GM12878 (cell line): ENCODE results near the gene RIMBP2. TPM values are rescaled to one million over a fixed set of nuclear protein-coding genes. Genes with fewer than 3 reads are reported as not detected.

Source experiments
- ATAC-seq: fragments of 200-7000 bp; cut with Tn5 transposase; 3 replicates; pipeline ENCODE4 v1.9.1; 2020; ENCODE audit warnings: mild to moderate bottlenecking, moderate library complexity
- BruUV-seq: library from RNA; stranded (reverse); fragments of 400-500 nt; replicated peaks from 2 replicates; lab custom pipeline; 2021; lab: Mats Ljungman, UMichigan
- CTCF ChIA-PET: fragments of 300-600 bp; sonication (Branson Sonifier 250); formaldehyde crosslinking; extraction: SDS; loops from one replicate; lab custom pipeline; 2021; ENCODE audit warnings: inconsistent platforms; lab: Yijun Ruan, JAX
- POLR2A ChIA-PET: fragments of 350-600 bp; formaldehyde crosslinking; extraction: SDS; loops from one replicate; lab custom pipeline; 2021; ENCODE audit warnings: inconsistent platforms; lab: Charles Lee
- RAD21 ChIA-PET: fragments of 300-600 bp; sonication (Branson Sonifier 250); formaldehyde crosslinking; loops from one replicate; lab custom pipeline; 2023; ENCODE audit warnings: antibody characterized with exemption; ENCODE audit not compliant: unreplicated experiment; lab: Charles Lee
- SMC1A ChIA-PET: fragments of 300-600 bp; sonication (Branson Sonifier 250); formaldehyde crosslinking; loops from one replicate; lab custom pipeline; 2023; ENCODE audit not compliant: unreplicated experiment, uncharacterized antibody; lab: Charles Lee
- DNase-seq: peaks from one replicate; pipeline ENCODE4 v3.0.0-alpha.2; 2011; ENCODE audit warnings: low read depth, low spot score
- FAIRE-seq: peaks from 3 replicates; lab custom pipeline; 2011; peaks lifted over from hg19 to GRCh38; lab: Jason Lieb, UNC
- H2AFZ ChIP-seq: 2 replicates; pipeline ENCODE4 v1.6.0; 2011; ENCODE audit warnings: low read depth, low read length, control low read depth; ENCODE audit not compliant: control insufficient read depth
- H3K27ac ChIP-seq: 2 replicates; pipeline ENCODE4 v1.5.1; 2011; ENCODE audit warnings: control low read depth; ENCODE audit not compliant: control insufficient read depth, insufficient read depth
- H3K27me3 ChIP-seq, 2 experiments: replicated peaks in 1 of 2; 2 replicates each; pipeline versions ENCODE4 v1.6.0 to v1.6.1; 2011; ENCODE audit warnings: low read length in 1 of 2; ENCODE audit not compliant: control insufficient read depth in 2 of 2, insufficient read depth in 2 of 2
- H3K36me3 ChIP-seq, 2 experiments: 2 replicates each; pipeline ENCODE4 v1.5.1; 2011; ENCODE audit warnings: low read length in 1 of 2; ENCODE audit not compliant: control insufficient read depth in 2 of 2, insufficient read depth in 2 of 2
- H3K4me1 ChIP-seq: 2 replicates; pipeline ENCODE4 v1.6.1; 2011; ENCODE audit warnings: mild to moderate bottlenecking, low read length, moderate library complexity, mixed read lengths; ENCODE audit not compliant: control insufficient read depth, insufficient read depth
- H3K4me2 ChIP-seq: 2 replicates; pipeline ENCODE4 v1.6.0; 2011; ENCODE audit warnings: control low read depth; ENCODE audit not compliant: control insufficient read depth, insufficient read depth
- H3K4me3 ChIP-seq: fragments of 200-600 bp; sonication (generic); 2 replicates; pipeline ENCODE4 v1.5.1; 2016
- H3K79me2 ChIP-seq: 2 replicates; pipeline ENCODE4 v1.6.0; 2011; ENCODE audit warnings: low read length; ENCODE audit not compliant: control insufficient read depth, insufficient read depth
- H3K9ac ChIP-seq: 2 replicates; pipeline ENCODE4 v1.8.0; 2011; ENCODE audit warnings: low read length, control low read depth, mixed read lengths; ENCODE audit not compliant: control insufficient read depth, insufficient read depth
- H3K9me3 ChIP-seq: replicated peaks from 3 replicates; pipeline ENCODE4 v1.5.1; 2011; ENCODE audit warnings: mild to moderate bottlenecking, low read length; ENCODE audit not compliant: control insufficient read depth, insufficient read depth
- H4K20me1 ChIP-seq: 2 replicates; pipeline ENCODE4 v1.6.0; 2011; ENCODE audit not compliant: control insufficient read depth, insufficient read depth
- BACH1 ChIP-seq: fragments of 450-650 bp; IDR thresholded peaks from 2 replicates; pipeline ENCODE4 v1.6.1; 2017; ENCODE audit warnings: mild to moderate bottlenecking, borderline replicate concordance
- DPF2 ChIP-seq: fragments of 450-650 bp; IDR thresholded peaks from 2 replicates; pipeline ENCODE4 v1.6.1; 2017; ENCODE audit warnings: mild to moderate bottlenecking
- FOXK2 ChIP-seq: fragments of 450-650 bp; IDR thresholded peaks from 2 replicates; pipeline ENCODE4 v1.6.1; 2017; ENCODE audit warnings: mild to moderate bottlenecking, moderate library complexity
- MYC ChIP-seq: IDR thresholded peaks from 2 replicates; pipeline ENCODE4 v1.6.1; 2011; ENCODE audit warnings: mild to moderate bottlenecking, low read length, moderate library complexity, inconsistent platforms; ENCODE audit not compliant: insufficient read depth, insufficient replicate concordance, insufficient read length, severe bottlenecking
- NBN ChIP-seq: fragments of 450-650 bp; IDR thresholded peaks from 2 replicates; pipeline ENCODE4 v1.6.1; 2016
- NFXL1 ChIP-seq: fragments of 450-650 bp; IDR thresholded peaks from 2 replicates; pipeline ENCODE4 v1.6.1; 2017; ENCODE audit warnings: antibody characterized with exemption, mild to moderate bottlenecking, borderline replicate concordance
- POU2F2 ChIP-seq: IDR thresholded peaks from 3 replicates; pipeline ENCODE4 v1.6.1; 2011; ENCODE audit warnings: low read depth, mild to moderate bottlenecking, low read length, borderline replicate concordance
- RAD21 ChIP-seq: IDR thresholded peaks from 2 replicates; pipeline ENCODE4 v1.6.1; 2011; ENCODE audit warnings: mild to moderate bottlenecking, low read depth, low read length, moderate library complexity; ENCODE audit not compliant: insufficient read depth
- STAT1 ChIP-seq: fragments of 450-650 bp; conservative IDR thresholded peaks from 2 replicates; pipeline ENCODE4 v1.6.1; 2014; ENCODE audit warnings: antibody characterized with exemption, mild to moderate bottlenecking
- WGBS: methylation state at CpG from one replicate; pipeline ENCODE4 v1.1.6; 2016; ENCODE audit warnings: low lambda C conversion rate; ENCODE audit not compliant: insufficient replicate concordance, insufficient coverage; ENCODE audit errors: missing lambda C conversion rate; 5-methylcytosine and 5-hydroxymethylcytosine counted together
- in situ Hi-C: fragments of 300-500 bp; cut with MboI; formaldehyde crosslinking; loops from 9 replicates; pipeline ENCODE4 v1.14.3; 2018; ENCODE audit warnings: mixed read lengths
- intact Hi-C: fragments of 100-400 bp; cut with micrococcal nuclease; formaldehyde crosslinking; loops from one replicate; pipeline ENCODE4 v1.14.2; 2022; ENCODE audit not compliant: unreplicated experiment
- polyA plus RNA-seq, 11 experiments: library from polyadenylated mRNA; depleted of rRNA in 4 of 11; unstranded in 6 of 11; stranded (reverse) in 5 of 11; fragments of >200 nt; fragmentation: Nextera tagmentation in 4 of 11; fragmentation: Illumina TruSeq in 1 of 11; extraction: Ambion mirVana in 4 of 11; extraction: Trizol in 1 of 11; gene quantifications; 1 replicate in 1 of 11; 2 replicates in 10 of 11; pipeline versions ENCODE4 v1.2.1 to v1.2.3, GENCODE V29; 2011 to 2016; ENCODE audit warnings: inconsistent platforms in 2 of 11, missing spikeins in 2 of 11, low read depth in 1 of 11
- total RNA-seq, 4 experiments: library from RNA; depleted of rRNA in 3 of 4; stranded (reverse); fragments of >200 nt in 3 of 4; fragmentation: Illumina TruSeq in 1 of 4; extraction: Trizol in 1 of 4; gene quantifications; 2 replicates each; pipeline versions ENCODE4 v1.2.1 to v1.2.3, GENCODE V29; 2013 to 2021
- TF ChIP-seq, protein P1 (sequence below): fragments of 450-650 bp; IDR thresholded peaks from 2 replicates; pipeline ENCODE4 v1.6.1; 2016; ENCODE audit warnings: mild to moderate bottlenecking

Gene RIMBP2
- total and polyA plus RNA-seq, 10 of the 15 experiments (the other 5 are each of a cell fraction or from before 2014, with no cell fraction given), result 0.04 to 2.9 (median 0.07) TPM; not detected in 1

DNA sequence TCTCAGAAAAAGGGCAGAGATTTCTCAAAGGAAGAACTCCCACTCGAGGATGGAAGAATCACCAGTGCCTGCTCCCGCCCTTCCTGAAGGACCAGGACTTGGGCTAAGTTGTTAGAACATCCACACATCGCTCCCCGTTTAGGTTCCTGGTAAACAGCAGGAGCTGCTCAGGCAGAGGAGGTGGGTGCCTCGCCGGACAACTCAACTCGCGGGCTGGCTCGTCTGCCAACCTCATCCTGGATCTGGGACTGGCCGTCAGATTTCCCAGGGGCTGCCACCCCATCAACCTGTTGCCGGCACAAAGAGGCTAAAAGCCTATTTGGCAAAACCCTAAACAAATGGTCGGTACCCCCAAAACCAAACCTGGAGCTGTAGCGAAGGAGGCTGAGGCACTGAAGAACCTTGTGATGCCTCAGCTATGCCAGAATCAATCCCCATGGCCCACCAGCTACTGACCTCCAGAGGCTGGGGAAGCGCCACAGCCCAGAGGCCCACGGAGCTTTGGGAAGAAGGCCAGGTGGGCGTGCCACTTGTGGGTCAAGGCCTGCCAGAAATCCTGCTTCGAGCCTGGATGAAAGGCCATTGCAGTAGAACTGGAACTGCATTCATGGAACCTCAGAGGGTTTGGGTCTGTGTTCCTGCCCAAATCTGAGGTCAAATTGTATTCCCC, 42.9 kb downstream of the RIMBP2 start:
- SMC1A ChIA-PET, result no interaction called here
- Histone ChIP-seq H3K4me1 (no peaks in the 10 kb centered on the region), H2AFZ (no peak overlapping the region), H3K79me2 (no peaks in the 10 kb centered on the region), H4K20me1 (no peaks in the 10 kb centered on the region), H3K27me3 (no peaks in the 10 kb centered on the region), H3K9me3 (no peaks in the 10 kb centered on the region; the same call in 2 of the 3 replicates), H3K27ac (no peak overlapping the region), H3K4me2 (no peak overlapping the region), H3K9ac (no peak overlapping the region), H3K4me3 (no peak overlapping the region), H3K36me3 (no peaks in the 10 kb centered on the region)
- 19% methylated on average over 17 of the region's 17 CpGs for WGBS
- FAIRE-seq (no peak), DNase-seq (no peak), ATAC-seq (no peak)
- intact Hi-C loops (no loop called here), in situ Hi-C loops (no loop called here)
- no peak for TF ChIP-seq NFXL1
- BruUV-seq, result no TSS peak
- CTCF ChIA-PET, result no interaction called here
- RAD21 ChIA-PET, result no interaction called here
- POLR2A ChIA-PET, result no interaction called here

DNA sequence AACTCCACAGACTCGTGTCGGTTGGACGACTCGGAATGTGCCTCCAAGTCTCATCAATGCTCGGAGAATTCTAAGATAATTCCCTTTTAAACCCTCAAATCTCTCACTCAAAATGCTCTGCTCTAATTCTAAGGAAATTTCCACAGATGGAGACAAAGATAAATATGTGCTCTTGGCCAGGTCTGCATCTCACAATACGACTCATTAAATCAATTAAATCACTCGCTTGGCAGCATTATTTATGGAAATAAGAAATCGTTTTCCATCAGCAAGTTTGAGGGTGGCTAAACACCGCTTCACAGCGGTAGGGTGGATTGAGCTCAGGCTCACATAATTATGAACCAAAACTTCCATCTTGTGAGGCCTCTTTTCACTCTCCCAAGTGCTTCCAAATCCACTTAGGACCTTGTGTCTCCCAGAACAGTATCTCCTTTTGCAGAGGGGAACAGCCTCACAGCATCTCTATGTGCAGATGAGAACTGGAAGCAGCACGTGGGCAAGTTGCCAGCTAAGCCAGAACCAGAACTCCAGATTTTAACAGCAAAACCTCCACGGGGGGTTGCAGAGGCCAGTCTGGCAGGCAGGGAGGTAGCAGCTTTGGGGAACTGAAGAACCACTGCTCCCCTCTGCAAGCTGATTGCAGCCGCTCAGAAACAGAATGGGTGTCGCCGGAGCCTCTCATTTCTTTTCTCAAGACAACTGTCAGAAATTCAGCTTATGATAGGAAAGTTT, 43.8 kb downstream of the RIMBP2 start:
- Histone ChIP-seq H3K4me2 (no peak overlapping the region), H3K9ac (no peak overlapping the region), H2AFZ (no peak overlapping the region), H3K36me3 (no peaks in the 10 kb centered on the region), H3K27ac (no peak overlapping the region), H3K4me1 (no peaks in the 10 kb centered on the region), H3K79me2 (no peaks in the 10 kb centered on the region), H4K20me1 (no peaks in the 10 kb centered on the region), H3K27me3 (no peaks in the 10 kb centered on the region), H3K4me3 (no peak overlapping the region), H3K9me3 (no peaks in the 10 kb centered on the region; the same call in 2 of the 3 replicates)
- no peak for TF ChIP-seq NBN
- TF ChIP-seq, protein P1, sequence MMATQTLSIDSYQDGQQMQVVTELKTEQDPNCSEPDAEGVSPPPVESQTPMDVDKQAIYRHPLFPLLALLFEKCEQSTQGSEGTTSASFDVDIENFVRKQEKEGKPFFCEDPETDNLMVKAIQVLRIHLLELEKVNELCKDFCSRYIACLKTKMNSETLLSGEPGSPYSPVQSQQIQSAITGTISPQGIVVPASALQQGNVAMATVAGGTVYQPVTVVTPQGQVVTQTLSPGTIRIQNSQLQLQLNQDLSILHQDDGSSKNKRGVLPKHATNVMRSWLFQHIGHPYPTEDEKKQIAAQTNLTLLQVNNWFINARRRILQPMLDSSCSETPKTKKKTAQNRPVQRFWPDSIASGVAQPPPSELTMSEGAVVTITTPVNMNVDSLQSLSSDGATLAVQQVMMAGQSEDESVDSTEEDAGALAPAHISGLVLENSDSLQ, result no peak
- no peak for TF ChIP-seq STAT1
- no peak for TF ChIP-seq FOXK2
- no peak for TF ChIP-seq RAD21
- TF ChIP-seq DPF2, result no peak
- TF ChIP-seq BACH1, result no peak
- TF ChIP-seq MYC, result no peak
- TF ChIP-seq POU2F2, result no peak
- ChIA-PET SMC1A (interaction anchor here (0.6 kb wide), 1 partner anchor 10 kb away, joined by 5 read pairs; no protein-coding TSS in a partner anchor), RAD21 (no interaction called here), CTCF (no interaction called here), POLR2A (no interaction called here)
- BruUV-seq, result no TSS peak
- FAIRE-seq (no peak), DNase-seq (no peak), ATAC-seq (no peak)
- in situ Hi-C loops (no loop called here), intact Hi-C loops (no loop called here)
- WGBS, result 45% methylated on average over 15 of the region's 15 CpGs
